HL-60 (cell line): ENCODE measurements around the gene MAP3K21.

Experiments used
- DNase-seq, 2 experiments: peaks; one replicate each; pipeline ENCODE4 v3.0.0-alpha.2; 2010 to 2020; ENCODE audit warnings: low read depth in 1 of 2, low spot score in 1 of 2
- H3K27ac ChIP-seq: fragments of 250-450 bp; sonication (Bioruptor Pico); replicated peaks from 2 replicates; pipeline ENCODE4 v1.5.1; 2020; ENCODE audit warnings: mild to moderate bottlenecking, moderate library complexity
- H3K27me3 ChIP-seq: fragments of 250-450 bp; sonication (Bioruptor Pico); 2 replicates; pipeline ENCODE4 v1.5.1; 2021; ENCODE audit warnings: mild to moderate bottlenecking, moderate library complexity; ENCODE audit not compliant: insufficient read depth, poor library complexity, severe bottlenecking
- H3K4me3 ChIP-seq: replicated peaks from 2 replicates; pipeline ENCODE4 v1.5.1; 2011; ENCODE audit warnings: mild to moderate bottlenecking, control low read depth, low read length; ENCODE audit not compliant: insufficient read depth
- CTCF ChIP-seq: IDR thresholded peaks from one replicate; pipeline ENCODE4 v1.5.1; 2011; ENCODE audit warnings: low read length, control low read depth, inconsistent platforms; ENCODE audit not compliant: insufficient read depth
- GABPA ChIP-seq: IDR thresholded peaks from 2 replicates; pipeline ENCODE4 v1.6.1; 2012; ENCODE audit warnings: low read depth
- POLR2AphosphoS5 ChIP-seq: IDR thresholded peaks from 2 replicates; pipeline ENCODE4 v1.6.1; 2012; ENCODE audit warnings: low read depth
- REST ChIP-seq: IDR thresholded peaks from 2 replicates; pipeline ENCODE4 v1.6.1; 2012; ENCODE audit warnings: low read depth; ENCODE audit not compliant: insufficient replicate concordance
- SPI1 ChIP-seq: IDR thresholded peaks from 2 replicates; pipeline ENCODE4 v1.6.1; 2012; ENCODE audit warnings: low read depth, mild to moderate bottlenecking, borderline replicate concordance

Gene MAP3K21

GRCh38 chr1:233357595-233358397, 30.3 kb downstream of the MAP3K21 start:
- no peaks in the 10 kb centered on the region for H3K27me3 ChIP-seq
- no peak for DNase-seq
- H3K27ac ChIP-seq, result no peak overlapping the region
- TF ChIP-seq REST (no peak), SPI1 (no peak), GABPA (no peak), CTCF (no peak), POLR2AphosphoS5 (no peak)
- no peak overlapping the region for H3K4me3 ChIP-seq

GRCh38 chr1:233359431-233359830, 31.9 kb downstream of the MAP3K21 start:
- no peak overlapping the region for H3K27ac ChIP-seq
- H3K27me3 ChIP-seq, result no peaks in the 10 kb centered on the region
- TF ChIP-seq REST, result no peak
- TF ChIP-seq CTCF, result no peak
- TF ChIP-seq SPI1, result no peak
- TF ChIP-seq POLR2AphosphoS5, result no peak
- no peak for TF ChIP-seq GABPA
- DNase-seq, result no peak
- H3K4me3 ChIP-seq, result no peak overlapping the region

- DNase-seq, result no peak
- no peak for TF ChIP-seq REST
- TF ChIP-seq CTCF, result no peak
- no peak for TF ChIP-seq POLR2AphosphoS5
- TF ChIP-seq GABPA, result no peak
- no peak for TF ChIP-seq SPI1
- Histone ChIP-seq H3K27me3 (no peaks in the 10 kb centered on the region), H3K27ac (no peak overlapping the region), H3K4me3 (no peak overlapping the region)
These were observed 32.4 kb downstream of the MAP3K21 start for GRCh38 chr1:233359905-233360304.
